Measurements from ENCODE around the gene RUNDC1.
A peak's percentile ranks its signal among the peaks of the same experiment; 100 is the strongest.

The RUNDC1 gene

DNA sequence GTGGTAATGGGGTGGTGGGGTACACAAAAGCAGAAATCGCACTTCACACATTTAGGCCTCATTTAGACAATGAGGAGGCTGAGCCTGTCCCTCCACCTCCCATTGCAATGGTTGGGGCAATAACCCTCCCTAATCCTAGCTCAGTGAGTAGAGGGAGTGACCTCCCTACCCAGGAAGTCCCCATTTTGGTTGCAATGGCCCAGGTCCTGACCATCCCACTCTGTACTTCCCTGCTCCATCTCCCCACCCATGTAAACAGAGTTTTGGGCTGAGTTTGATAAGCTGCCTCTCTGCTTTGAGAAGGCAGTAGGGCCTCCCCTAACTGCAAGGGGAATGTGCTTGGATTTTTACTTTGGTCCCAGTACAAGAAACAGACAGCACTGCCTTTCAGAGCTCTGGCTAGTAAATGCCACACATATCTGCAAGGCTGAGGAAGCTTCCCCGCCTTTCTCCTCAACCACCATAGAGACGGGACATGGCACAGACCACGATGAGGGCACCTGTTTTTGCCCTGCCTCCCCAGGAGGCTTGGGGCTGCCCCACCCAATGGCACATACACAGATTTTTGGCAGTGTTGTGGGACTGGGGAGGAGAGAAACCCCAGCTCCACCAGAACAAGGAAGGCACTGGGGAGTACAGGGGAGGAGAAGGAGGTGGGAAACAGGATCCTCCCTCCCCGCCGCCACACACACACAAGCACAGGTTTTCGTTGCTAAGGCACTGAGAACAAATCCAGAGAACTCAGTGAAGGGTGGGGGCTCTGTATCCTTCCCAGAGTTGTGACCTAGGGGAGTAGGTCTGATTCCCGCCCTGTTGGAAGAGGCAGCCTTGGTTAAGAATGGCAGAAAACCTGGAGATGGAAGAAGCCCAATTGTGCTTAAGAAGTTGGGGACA is 34.5 kb downstream of the RUNDC1 start:
- no peak for DNase-seq (ENCODE audit: low read depth in 2 of 2)
- no peak overlapping the region for H3K4me3 ChIP-seq (replicated peaks in 1 of 2; ENCODE audit: low read depth in 2 of 2, low read length in 2 of 2)
- TF ChIP-seq, protein P1, sequence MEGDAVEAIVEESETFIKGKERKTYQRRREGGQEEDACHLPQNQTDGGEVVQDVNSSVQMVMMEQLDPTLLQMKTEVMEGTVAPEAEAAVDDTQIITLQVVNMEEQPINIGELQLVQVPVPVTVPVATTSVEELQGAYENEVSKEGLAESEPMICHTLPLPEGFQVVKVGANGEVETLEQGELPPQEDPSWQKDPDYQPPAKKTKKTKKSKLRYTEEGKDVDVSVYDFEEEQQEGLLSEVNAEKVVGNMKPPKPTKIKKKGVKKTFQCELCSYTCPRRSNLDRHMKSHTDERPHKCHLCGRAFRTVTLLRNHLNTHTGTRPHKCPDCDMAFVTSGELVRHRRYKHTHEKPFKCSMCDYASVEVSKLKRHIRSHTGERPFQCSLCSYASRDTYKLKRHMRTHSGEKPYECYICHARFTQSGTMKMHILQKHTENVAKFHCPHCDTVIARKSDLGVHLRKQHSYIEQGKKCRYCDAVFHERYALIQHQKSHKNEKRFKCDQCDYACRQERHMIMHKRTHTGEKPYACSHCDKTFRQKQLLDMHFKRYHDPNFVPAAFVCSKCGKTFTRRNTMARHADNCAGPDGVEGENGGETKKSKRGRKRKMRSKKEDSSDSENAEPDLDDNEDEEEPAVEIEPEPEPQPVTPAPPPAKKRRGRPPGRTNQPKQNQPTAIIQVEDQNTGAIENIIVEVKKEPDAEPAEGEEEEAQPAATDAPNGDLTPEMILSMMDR (IDR thresholded peaks at IDR 0.05; ENCODE audit: low read depth, low read length) = no peak

DNA sequence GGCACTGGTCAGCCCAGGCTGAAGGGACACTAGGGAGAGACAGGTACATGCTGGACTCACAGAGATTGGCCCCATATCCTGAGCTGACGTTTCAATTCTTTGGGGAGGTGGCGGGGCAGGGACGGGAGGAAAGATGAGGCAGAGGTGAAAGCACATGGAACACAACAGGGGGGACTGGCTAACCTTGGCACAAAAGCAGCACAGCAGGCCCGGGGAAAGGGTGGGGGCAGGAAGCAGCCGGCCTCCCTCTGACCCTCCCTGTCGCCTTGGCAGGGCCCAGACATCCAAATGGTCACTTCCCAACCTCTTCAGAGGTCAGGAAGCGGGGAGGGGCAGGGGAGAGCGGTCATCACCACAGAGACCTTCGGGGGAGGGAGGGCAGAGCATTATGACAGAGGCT is 35.2 kb downstream of the RUNDC1 start:
- H3K4me3 ChIP-seq (replicated peaks in 1 of 2; ENCODE audit: low read depth in 2 of 2, low read length in 2 of 2) = no peak overlapping the region
- peak in 1 of 2 donors; percentile 46 for DNase-seq (ENCODE audit: low read depth in 2 of 2)
- TF ChIP-seq, protein P1 (IDR thresholded peaks at IDR 0.05; ENCODE audit: low read depth, low read length) = no peak

DNA sequence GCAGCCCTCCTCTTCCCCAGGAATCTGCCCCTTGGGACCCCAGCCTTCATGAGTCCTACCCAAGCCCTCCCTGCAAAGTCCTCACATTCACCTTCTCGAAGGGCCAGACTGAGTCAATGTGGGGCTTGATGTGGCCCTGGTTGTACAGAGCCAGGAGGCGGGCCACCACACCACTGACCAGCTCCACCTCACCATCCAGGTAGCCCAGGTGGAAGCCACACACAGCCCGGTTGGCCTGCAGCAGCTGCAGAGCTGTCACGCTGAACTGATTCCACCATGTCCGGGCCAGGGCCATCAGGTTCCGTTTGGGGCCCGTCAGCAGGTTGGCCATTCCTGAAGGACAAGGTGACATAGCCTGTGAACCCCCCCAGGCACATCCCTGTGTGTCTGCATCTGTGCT is 35.9 kb downstream of the RUNDC1 start:
- no peak for DNase-seq (ENCODE audit: low read depth in 2 of 2)
- H3K4me3 ChIP-seq (replicated peaks in 1 of 2; ENCODE audit: low read depth in 2 of 2, low read length in 2 of 2) = no peak overlapping the region
- TF ChIP-seq, protein P1 (IDR thresholded peaks at IDR 0.05; ENCODE audit: low read depth, low read length) = no peak

DNA sequence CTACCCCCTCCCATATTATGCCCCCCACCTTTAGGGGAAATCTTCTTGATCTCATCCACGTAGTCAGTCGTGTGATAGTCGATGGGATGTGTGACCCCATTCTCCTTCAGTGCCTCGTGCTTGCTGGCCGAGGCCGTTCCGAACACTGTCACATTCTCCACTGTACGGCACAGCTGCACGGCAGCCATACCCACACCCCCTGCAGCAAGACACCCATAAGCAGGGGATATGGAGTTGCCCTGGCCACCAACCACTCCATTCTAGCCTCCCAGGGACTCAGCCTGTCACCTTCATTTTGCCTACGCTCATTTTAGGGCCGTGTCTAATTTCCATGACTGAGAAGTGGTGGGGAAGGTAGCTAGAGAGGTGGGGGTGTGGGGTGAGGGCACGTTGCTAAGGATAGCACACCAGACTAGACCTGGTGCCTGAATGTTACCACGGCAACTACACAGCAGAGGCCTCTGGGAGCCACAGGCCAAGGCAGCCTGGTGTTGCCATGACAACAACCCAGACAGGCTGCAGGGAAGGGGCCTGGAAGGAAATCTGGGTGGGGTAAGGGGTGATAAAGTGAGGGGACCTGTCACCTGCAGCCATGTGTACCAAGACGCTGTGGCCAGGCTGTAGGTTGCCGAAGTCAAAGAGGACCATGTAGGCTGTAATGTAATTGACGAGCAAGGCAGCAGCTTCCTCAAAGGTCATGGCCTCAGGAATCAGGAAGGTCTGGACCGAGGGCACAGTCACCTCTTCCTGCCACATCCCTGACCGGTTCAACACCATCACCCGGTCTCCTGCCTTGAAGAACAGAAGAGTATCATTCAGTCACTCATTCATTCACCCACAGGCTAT is 37.9 kb downstream of the RUNDC1 start:
- no peak overlapping the region for H3K4me3 ChIP-seq (replicated peaks in 1 of 2; ENCODE audit: low read depth in 2 of 2, low read length in 2 of 2)
- DNase-seq (ENCODE audit: low read depth in 2 of 2) = peak in 1 of 2 donors; percentile 44
- TF ChIP-seq, protein P1 (IDR thresholded peaks at IDR 0.05; ENCODE audit: low read depth, low read length) = no peak

DNA sequence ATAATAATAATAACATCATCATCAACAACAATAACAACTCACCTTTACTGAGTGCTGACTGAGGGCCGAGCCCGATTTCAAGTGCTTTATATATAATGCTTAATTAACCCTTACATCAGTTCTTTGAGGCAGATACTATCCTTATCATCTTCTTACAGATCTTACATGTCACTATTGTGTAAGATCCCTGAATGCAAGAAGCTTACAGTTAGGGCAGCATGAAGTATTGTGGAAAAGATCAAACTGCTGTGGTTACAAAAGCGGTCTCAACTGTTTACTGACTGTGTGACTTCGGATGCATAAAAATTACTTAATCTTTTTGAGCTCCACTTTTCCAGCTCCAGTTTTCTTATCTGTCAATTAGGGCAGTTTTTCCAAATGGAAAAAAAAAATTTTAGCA is 38.6 kb downstream of the RUNDC1 start:
- TF ChIP-seq, protein P1 (IDR thresholded peaks at IDR 0.05; ENCODE audit: low read depth, low read length) = no peak
- H3K4me3 ChIP-seq (replicated peaks in 1 of 2; ENCODE audit: low read depth in 2 of 2, low read length in 2 of 2) = no peak overlapping the region
- no peak for DNase-seq (ENCODE audit: low read depth in 2 of 2)

DNA sequence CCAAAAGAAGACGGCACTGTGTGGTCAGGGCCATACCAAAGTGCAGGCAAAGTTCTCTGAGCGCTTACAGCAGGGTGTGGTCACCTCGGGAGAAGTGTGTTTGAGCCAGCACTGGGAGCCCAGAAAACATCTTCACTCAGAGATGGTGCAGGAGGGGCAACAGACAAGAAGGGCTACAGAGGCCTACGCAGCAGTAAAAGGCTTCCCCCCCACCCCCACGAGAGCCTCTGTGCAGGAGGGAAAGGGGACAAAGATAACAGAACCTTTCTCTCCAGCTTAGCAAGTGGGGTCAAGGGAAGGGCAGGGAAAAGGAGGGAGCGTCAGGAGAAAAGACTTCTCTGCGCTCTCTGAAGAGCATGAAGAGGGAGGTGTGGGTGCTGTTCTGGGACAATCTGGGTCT is 39.1 kb downstream of the RUNDC1 start:
- TF ChIP-seq, protein P1 (IDR thresholded peaks at IDR 0.05; ENCODE audit: low read depth, low read length) = no peak
- peak; percentile 27 to 36 for DNase-seq (ENCODE audit: low read depth in 2 of 2)
- peak overlapping the region in 1 of 2 donors; percentile 13 for H3K4me3 ChIP-seq (replicated peaks in 1 of 2; ENCODE audit: low read depth in 2 of 2, low read length in 2 of 2)
